GM18526 (cell line): ENCODE measurements around the gene GTPBP10.

Experiments
- POLR2A ChIP-seq: IDR thresholded peaks from 3 replicates; pipeline ENCODE4 v1.6.1; 2011; ENCODE audit not compliant: insufficient read length; ENCODE audit errors: extremely low read depth

Gene GTPBP10

GRCh38 chr7:90346336-90347125, at the start of gene GTPBP10:
Gene GTPBP10, plus strand, starts transcription at chr7:90346716. Its CDS starts 26 bp downstream, at chr7:90346742.
- TF ChIP-seq POLR2A = peak; percentile 97

- no peak for TF ChIP-seq POLR2A
Measured at GRCh38 chr7:90298145-90299038, 48.1 kb upstream of the GTPBP10 start.

DNA sequence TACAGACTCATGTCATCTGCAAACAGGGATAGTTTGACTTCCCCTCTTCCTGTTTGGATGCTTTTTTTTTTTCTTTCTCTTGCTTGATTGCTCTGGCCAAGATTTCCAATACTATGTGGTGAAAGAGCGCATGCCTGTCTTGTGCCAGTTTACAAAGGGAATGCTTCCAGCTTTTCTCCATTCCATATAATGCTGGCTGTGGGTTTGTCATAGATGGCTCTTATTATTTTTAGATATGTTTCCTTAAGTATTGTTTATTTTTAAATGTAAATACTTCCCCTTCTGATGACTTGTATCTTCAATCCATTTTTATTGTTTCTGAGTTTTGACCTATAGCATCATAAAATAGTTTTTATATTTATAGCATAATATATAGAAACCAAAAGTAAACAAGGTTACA, 43.3 kb upstream of the GTPBP10 start:
- no peak for TF ChIP-seq POLR2A

DNA sequence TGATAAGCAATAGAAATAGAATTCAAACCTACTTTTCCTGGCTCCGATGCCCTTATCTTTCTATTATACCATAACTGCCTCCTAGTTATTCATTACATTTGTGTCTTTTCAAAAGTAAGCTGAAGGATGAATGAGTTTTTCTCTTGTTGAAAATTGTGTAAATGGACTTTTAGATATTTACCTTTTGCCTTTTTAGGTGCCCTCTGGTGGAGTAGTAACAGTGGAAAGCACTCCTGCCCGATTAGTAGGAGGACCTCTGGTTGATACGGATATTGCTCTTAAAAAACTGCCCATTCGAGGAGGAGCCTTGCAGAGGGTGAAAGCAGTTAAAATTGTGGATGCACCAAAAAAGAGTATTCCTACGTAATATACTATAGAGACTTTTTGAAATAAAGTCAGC, 36.6 kb upstream of the GTPBP10 start:
- TF ChIP-seq POLR2A = no peak

DNA sequence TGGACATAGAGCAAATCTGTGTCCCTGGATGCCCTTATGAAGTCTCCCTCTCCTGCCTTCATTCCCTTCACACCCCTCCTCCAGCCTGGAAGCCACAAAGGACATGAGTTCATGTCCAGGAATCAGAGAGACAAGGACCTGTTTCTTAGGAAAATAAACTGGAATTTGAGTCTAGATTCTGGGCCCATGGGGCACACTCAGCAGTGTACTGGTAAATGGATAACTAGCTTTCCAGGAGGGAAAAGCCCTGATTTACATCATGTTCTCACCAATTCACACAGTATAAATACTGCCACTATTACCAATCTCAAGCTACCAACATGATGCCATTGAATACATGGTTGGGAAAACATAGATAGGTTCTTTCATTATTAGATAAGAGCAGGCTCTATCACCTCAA, 35.3 kb upstream of the GTPBP10 start:
- TF ChIP-seq POLR2A = no peak

DNA sequence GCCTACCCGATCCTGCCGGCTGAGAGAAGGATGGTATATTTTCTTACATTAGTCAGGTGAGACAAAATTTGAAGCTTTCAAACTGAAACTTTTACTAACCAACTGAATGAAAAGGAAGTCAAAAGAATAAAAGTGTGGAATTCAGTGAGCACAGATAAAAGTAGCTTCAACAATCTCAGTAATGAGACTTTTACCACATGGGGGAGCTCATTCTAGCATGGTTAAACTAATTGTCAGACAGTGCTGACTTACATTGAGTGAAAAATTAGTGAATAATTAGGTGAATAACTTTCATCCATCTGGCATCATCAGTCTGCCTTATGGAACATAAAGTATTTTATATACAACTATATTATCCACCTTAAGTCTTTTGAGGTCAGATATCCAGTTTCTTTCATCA, 33.8 kb upstream of the GTPBP10 start:
- TF ChIP-seq POLR2A = no peak

GRCh38 chr7:90313907-90314306, 32.6 kb upstream of the GTPBP10 start:
- TF ChIP-seq POLR2A = no peak

DNA sequence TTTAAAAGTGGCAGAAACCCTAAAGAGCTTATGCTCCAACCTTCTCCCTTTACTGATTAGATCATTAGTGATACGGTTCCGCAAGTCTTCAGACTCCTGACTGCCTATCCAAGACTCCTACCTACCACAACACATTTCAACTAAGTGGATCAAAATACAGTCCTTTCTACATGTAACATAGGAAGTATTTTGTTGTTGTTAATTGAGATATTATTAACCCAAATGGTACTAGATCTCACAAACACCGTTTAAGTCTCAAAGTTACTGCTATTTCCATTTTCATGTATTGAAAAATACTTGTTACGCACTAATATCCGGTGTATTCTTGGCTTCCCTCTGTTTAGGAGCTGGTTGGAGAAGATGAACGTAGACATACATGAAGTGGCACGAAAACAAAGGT, 26.5 kb upstream of the GTPBP10 start:
- TF ChIP-seq POLR2A = no peak

DNA sequence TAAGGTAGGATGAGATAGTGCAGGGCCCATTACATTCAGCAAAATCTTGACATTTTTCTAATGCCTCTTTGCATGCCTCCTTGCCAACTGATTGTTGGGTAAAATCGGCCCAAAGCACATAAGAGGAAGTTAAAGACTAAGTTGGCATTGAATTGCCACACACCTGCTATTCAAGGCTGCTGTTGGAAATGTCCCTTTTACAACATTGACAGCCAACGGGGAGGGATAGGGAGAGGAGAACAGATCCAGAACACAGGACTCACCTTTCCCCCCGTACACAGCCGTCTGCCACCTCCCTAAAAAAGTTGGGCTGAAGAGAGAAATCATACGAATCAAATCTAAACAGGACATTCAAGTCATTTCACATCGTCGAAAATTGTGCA, 26.1 kb upstream of the GTPBP10 start:
- TF ChIP-seq POLR2A = no peak

GRCh38 chr7:90320801-90321494, 25.6 kb upstream of the GTPBP10 start, which contains the start of gene FAM237B:
Gene FAM237B, minus strand, starts transcription at chr7:90321304. Its CDS starts 1,556 bp downstream, at chr7:90319748.
- no peak for TF ChIP-seq POLR2A

- TF ChIP-seq POLR2A = no peak
Measured at GRCh38 chr7:90322837-90323236, 23.7 kb upstream of the GTPBP10 start.

GRCh38 chr7:90326500-90326899, 20.0 kb upstream of the GTPBP10 start:
- no peak for TF ChIP-seq POLR2A

DNA sequence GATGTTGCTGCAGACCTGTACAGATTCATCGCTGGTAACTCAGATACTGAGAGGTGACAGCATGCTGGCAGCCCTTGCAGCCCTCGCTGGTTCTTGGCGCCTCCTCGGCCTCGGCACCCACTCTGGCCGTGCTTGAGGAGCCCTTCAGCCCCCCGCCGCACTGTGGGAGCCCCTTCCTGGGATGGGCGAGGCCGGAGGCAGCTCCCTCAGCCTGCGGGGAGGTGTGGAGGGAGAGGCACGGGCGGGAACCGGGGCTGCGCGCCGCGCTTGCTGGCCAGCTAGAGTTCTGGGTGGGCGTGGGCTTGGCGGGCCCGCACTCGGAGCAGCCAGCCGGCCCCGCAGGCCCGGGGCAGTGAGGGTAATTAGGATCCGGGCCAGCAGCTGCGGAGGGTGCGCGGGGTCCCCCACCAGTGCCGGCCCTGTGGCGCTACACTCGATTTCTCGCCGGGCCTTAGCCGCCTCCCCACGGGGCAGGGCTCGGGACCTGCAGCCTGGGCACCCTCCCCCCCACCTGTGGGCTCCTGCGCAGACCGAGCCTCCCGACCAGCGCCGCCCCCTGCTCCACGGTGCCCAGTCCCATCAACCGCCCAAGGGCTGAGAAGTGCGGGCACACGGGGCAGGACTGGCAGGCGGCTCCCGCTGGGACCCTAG, 12.2 kb upstream of the GTPBP10 start:
- TF ChIP-seq POLR2A = no peak

DNA sequence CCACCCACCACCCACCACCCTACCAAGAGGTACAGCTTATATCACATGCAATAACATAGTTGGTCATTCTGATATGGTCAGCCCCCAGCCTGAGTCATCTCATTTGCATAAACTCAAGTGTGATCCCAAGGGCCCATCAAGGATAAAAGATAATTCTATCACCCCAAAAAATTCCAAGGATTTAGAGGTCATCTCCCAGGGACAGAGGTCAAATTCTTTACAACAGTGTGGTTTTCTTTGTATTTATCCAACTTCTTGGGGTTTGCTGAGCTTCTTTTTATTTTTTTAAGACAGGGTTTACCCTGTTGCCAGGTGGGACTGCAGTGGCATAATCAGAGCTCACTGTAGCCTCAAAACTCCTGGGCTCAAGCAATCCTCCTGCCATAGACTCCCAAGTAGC, 9.4 kb upstream of the GTPBP10 start:
- TF ChIP-seq POLR2A = no peak

- no peak for TF ChIP-seq POLR2A
Measured at GRCh38 chr7:90345016-90345415, 1.5 kb upstream of the GTPBP10 start.
